GM20431 (cell line): ENCODE measurements around the gene CKS1B.

Experiments used
- in situ Hi-C: fragments of 300-500 bp; cut with MseI, MboI; formaldehyde crosslinking; loops from one replicate; pipeline ENCODE4 v1.15.0; 2020; ENCODE audit warnings: low sequenced_read_pairs; ENCODE audit not compliant: unreplicated experiment

CKS1B gene

DNA sequence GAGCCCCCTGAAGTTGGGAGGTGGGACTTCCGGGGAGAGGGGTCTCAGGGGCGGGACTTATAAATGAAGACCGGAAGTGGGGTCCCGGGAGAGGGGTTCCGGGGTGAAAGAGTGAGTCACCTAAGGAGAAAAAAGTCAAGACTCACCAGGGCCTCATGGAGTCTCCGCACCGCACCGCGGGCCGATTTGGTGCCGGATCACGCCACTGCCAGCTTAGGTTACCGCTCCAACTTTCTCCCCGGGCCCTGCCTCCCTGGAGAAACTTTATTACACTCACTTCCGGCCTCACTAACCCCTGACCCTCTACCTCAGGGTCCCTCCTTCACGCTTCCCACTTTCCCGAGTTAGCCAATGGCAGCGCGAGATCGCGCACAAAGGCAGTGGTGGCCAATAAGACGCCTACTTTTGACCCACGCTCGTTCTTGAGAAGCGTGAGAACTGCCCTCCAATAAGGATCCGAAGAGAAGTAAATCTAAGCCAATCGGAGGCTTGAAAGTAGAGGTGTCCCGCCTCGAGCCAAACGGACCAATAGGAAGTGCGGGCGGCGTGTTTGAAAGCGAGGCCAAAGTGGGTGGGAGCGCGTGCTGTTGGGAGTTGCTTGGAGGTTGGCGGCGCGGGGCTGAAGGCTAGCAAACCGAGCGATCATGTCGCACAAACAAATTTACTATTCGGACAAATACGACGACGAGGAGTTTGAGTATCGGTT lies at the start of gene CKS1B:
TSS of gene CKS1B (plus strand) at position 580 of the 706 bp plus-strand sequence. CDS start at position 645, 65 bp downstream.
- in situ Hi-C loops: no loop called here

DNA sequence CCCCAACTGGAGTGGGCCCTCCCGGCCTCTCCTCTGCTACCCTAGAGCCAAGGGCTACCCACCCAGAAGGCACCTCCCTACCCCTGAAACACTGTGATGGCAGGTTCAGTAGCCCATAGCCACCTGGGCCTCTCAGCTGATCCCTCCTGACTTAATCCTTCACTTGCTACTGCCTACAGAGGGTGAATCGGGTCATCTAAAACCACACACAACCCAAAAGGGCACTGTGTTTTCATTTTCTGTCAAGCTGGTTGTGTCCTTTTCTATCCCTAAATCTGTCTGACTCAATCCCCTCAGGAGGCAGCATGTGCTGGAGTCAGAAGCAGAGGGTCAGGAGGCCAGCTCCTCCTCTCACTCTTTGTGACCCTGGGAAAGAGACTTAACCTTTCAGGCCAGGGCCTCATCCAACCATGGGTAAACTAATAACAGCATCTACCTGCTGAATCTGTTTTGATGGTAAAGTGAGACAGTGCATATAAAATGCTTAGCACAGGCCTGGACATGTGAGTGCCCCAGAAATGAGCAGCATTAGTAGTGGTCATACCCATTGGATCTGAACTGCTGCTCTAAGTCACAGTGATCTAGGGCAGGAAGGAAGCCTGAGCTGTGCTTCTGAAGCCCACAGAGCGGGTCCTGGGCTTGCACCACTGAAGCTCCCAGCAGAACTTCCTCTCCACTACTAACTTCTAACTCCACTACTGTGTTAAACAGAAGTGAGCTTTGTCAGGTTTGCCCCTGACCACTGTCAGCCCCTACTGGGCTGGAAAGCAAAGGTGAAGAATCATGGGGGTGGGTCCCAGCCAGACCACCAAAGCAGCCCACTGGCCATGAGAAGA lies 48.9 kb upstream of the CKS1B start:
- in situ Hi-C loops: no loop called here

DNA sequence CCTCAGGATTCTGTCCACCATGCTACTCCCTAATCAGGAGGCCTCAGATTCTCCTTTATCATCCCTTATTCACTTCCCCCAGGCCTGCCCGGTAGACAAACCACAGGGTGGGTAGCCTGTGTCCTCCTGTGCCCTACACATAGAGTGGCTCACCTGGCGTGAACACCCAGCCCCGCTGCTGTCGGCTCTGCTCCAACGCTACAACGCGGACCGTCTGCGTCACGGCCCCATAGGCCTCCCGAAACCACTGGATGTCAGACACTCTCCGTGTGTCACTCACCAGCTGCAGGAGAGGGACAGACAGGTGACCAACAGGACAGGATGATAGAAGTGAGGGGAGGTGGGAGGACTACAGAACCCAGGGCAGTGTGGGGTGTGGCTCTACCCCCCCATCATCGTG lies 48.3 kb upstream of the CKS1B start:
- in situ Hi-C loops: no loop called here

DNA sequence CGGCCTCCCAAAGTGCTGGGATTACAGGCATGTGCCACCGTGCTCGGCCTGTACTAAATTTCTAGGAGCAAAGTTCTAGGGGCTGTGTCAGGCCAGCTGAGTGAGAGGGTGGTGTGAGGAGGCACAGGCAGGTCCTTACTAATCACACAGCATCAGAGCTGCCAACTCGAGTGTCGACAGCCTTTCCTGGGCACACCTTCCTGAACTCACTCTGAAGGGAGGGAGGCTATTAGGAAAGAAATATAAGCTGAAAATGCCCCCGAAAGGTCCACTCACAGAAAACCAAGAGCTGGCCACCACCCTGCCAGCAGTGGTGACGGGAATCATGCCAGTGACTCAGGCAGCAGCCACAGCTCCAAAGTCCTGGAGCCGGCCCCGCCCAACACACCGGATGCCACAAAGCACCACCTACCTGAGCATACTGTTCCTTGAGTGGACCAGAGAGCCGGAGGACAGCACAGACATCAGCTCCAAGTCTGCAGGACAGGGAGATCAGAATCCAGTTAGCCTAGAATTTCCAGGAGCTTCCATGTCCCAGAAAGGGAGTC lies 42.5 kb upstream of the CKS1B start:
- in situ Hi-C loops: no loop called here

DNA sequence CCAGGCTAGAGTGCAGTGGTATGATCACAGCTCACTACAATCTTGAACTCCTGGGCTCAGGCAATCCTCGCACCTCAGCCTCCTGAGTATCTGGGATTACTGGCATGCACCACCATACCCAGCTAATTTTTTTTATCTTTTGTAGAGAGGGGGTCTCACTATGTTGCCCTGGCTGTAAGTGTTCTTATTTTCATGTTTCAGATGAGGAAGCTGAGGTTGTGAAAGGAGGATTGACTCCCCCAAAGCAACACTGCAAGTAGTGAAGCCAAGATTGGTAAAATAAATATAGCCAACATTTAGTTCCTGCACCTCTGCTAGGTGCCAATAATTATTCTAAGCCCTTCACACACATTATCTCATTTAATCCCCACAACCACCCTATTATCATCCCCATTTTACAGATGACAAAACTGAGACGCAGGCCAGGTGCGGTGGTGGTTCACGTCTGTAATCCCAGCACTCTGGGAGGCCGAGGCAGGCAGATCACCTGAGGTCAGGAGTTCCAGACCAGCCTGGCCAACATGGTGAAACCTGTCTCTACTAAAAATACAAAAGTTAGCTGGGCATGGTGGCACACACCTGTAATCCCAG lies 40.0 kb upstream of the CKS1B start:
- in situ Hi-C loops: no loop called here

DNA sequence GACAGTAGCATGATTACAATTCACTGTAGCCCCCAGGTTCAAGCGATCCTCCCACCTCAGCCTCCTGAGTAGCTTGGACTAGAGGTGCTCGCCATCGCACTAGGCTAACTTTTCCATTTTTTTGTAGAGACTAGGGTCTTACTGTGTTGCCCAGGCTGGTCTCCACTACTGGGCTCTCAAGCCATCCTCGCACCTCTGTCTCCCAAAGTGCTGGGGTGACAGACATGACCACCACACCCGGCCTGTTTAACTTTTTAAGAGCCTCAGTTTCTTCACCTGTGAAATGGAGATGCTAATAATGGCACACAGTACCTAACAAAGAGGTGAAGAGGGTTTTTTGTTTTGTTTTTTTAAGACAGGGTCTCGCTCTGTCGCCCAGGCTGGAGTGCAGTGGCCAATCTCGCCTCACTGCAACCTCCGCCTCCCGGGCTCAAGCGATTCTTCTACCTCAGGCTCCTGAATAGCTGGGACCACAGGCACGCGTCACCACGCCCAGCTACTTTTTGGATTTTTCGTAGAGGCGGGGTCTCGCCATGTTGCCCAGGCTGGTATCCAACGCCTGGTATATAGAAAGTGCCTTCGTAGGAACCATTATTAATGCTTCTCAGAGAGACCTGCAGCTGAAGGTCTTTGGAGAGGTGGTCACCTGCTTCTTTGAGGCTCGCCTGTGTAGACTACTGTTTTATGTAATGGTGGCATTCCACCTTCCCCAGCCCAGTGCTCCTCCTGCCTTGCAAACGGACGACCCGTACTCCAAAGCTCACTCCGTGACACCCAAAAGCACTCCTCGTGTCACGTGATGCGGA lies 38.5 kb upstream of the CKS1B start:
- in situ Hi-C loops: no loop called here

DNA sequence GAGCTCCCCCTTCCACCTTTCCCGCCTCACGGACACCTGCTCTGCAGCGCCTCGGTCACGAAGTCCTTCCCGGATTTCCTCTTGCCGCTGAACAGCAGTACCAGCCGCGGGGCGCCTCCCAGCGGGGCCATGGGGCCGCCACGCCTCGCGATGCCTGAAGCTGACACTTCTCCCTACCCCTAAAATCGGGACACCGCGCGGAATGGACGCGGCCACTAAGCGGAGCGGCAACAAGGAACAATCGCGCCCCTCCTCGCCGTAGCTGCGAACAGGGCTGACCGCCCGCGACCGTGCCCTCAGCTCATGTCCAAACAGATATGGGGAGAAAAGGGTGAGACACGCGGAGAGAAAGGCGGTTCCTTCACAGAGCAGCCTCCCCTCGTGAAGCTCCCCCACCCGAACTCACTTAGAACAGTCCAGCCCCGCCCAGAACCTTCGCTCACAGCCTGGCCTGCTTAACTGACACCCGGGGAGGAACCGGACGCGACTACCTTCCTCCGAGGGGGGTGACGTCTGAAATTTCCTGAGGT lies 37.9 kb upstream of the CKS1B start, which contains the start of gene PMVK:
TSS of gene PMVK (minus strand) at position 165 of the 530 bp plus-strand sequence. CDS start at position 131, 34 bp downstream.
- in situ Hi-C loops: no loop called here

GRCh38 chr1:154937085-154937987 lies 37.1 kb upstream of the CKS1B start:
- in situ Hi-C loops: no loop called here

- in situ Hi-C loops: no loop called here
These were observed 36.5 kb upstream of the CKS1B start for GRCh38 chr1:154937988-154938386.

DNA sequence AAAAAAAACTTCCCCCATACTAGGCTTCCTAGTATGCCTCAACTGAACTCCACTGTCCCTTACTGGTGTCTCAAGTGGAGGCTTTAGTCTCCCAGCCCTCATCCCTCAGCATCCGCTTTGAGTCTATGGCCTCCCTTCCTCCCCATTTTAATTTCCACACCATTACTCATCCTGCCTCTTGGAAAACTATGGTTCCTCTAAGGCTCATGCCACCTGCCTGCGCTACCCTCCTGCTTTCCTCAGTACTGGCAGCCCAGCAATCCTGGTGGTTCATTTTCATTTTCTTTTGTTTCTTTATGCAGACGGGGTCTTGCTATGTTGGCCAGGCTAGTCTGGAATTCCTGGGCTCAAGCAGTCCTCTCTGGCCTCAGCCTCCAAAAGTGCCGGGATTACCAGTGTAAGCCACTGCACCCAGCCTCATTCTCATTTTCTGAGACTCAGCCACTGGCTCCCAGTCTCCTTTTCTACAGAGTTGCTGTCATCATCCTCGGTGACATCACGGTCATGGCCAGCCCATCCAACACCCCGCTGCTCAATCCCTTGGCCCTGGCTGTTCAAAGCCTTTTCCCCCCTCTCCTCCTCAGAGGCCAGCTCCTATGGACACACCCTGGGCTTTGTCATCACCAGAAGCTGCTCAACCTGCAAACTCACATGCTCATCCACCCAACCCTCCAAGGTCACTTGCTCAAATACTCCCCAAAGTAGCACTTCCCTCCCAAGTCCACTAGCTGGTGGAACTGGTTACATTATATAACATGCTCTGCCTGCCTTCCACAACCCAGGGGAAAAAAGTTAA lies 35.7 kb upstream of the CKS1B start:
- in situ Hi-C loops: no loop called here

DNA sequence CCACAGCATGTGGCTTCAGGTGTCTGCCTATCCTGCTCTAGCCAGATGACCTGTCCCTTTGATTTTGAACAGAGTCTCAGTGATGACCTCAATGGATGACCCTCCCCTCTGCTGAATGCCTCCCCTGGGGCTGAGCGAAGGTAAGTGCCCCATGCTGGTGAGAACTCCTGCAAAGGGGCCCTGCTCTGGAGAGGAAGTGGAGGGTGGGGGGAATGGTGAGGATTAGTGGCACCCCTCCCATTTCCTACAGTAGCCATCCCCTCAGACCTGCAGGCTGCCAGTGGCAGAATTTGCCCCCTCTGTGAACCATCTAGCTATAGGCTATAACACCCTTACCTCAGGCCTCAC lies 34.3 kb upstream of the CKS1B start:
- in situ Hi-C loops: no loop called here

GRCh38 chr1:154940651-154941194 lies 33.8 kb upstream of the CKS1B start:
- in situ Hi-C loops: no loop called here

GRCh38 chr1:154941333-154942013 lies 33.0 kb upstream of the CKS1B start:
- in situ Hi-C loops: no loop called here

DNA sequence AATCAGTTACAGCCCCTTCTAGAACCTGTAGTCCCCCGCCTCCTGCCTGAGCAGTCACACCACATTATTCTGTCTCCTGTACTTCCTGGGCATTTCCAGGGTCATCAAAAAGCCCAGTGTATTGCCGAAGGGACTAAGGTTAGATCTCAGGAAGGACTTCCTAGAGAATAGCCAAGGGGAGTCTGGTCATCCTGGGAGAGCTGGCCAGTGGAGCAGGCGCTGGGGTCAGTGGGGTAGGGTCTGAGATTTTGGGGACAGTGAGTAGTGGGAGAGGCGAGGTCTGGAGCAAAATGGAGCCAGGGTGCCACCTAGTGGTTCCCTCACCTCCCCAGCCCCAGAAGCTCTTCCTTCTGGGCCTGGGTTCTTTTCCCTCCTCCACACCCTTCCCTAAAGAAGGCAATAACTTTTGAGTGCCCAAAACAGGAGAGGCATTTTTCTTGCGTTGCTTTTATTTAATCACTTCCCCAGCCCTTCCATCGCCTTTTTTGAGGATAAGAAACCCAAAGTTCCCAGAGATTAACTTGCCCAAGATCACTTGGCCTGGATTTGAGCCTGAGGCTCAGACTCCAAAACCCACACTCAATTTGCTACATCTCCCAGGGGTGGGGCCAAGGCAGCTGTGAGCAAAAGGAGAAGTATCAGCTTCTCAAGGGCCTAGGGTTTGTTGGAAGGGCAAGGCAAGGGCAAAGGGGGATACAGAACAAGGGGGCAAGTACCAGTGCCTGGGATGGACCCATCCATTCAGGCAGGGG lies 30.7 kb upstream of the CKS1B start:
- in situ Hi-C loops: no loop called here

GRCh38 chr1:154944401-154945159 lies 29.9 kb upstream of the CKS1B start:
- in situ Hi-C loops: no loop called here
